Stomach (tissue), 9 donors: ENCODE measurements around the gene TPP1. TPM values are rescaled to one million over a fixed set of nuclear protein-coding genes. Genes with fewer than 3 reads are reported as not detected.

Experiments used
- DNase-seq, 2 donors: peaks; one replicate each; pipeline versions ENCODE4 v3.0.0 to v3.0.0-alpha.2; 2013 to 2019
- H3K27ac ChIP-seq, 5 donors: fragments of 200-600 bp in 4 of 5; sonication (generic) in 4 of 5; one replicate each; pipeline ENCODE4 v1.5.1; 2013 to 2019; ENCODE audit warnings: mild to moderate bottlenecking in 1 of 5, moderate library complexity in 1 of 5
- H3K27me3 ChIP-seq, 3 donors: fragments of 200-600 bp; sonication (generic); one replicate each; pipeline ENCODE4 v1.5.1; 2017 to 2019; ENCODE audit warnings: mixed run types in 1 of 3
- H3K36me3 ChIP-seq, 4 donors: fragments of 200-600 bp; sonication (generic); 1 replicate in 3 of 4; 2 replicates in 1 of 4; pipeline ENCODE4 v1.5.1; 2016 to 2019
- H3K4me1 ChIP-seq, 4 donors: fragments of 200-600 bp; sonication (generic); one replicate each; pipeline ENCODE4 v1.5.1; 2016 to 2019
- H3K4me3 ChIP-seq, 4 donors: fragments of 200-600 bp; sonication (generic) in 3 of 4; one replicate each; pipeline ENCODE4 v1.5.1; 2016 to 2019; ENCODE audit warnings: mild to moderate bottlenecking in 1 of 4
- H3K9me3 ChIP-seq, 4 donors: fragments of 200-600 bp; sonication (generic); one replicate each; pipeline ENCODE4 v1.5.1; 2016 to 2019
- CTCF ChIP-seq, 7 experiments: fragments of 450-650 bp in 4 of 7; fragments of 200-600 bp in 3 of 7; sonication (generic) in 3 of 7; IDR thresholded peaks; one replicate each; pipeline ENCODE4 v1.5.1; 2016 to 2019; ENCODE audit warnings: antibody characterized with exemption in 7 of 7, control low read depth in 2 of 7, mild to moderate bottlenecking in 1 of 7
- EP300 ChIP-seq: sonication (generic); formaldehyde crosslinking; IDR thresholded peaks from one replicate; pipeline ENCODE4 v1.6.1; 2017; ENCODE audit warnings: antibody characterized with exemption
- POLR2A ChIP-seq, 4 donors: fragments of 450-650 bp; IDR thresholded peaks; one replicate each; pipeline ENCODE4 v1.6.1; 2016; ENCODE audit warnings: antibody characterized with exemption in 4 of 4, control low read depth in 2 of 4, mild to moderate bottlenecking in 1 of 4, moderate library complexity in 1 of 4
- POLR2AphosphoS5 ChIP-seq, 3 donors: sonication (generic); formaldehyde crosslinking; IDR thresholded peaks; one replicate each; pipeline ENCODE4 v1.6.1; 2016; ENCODE audit warnings: antibody characterized with exemption in 3 of 3
- WGBS, 5 donors: extraction: QIAGEN DNeasy Blood & Tissue Kit in 3 of 5; methylation state at CpG; one replicate each; pipeline versions ENCODE4 v1.1.5 to v1.1.7; 2013 to 2018; 5-methylcytosine and 5-hydroxymethylcytosine counted together
- intact Hi-C: fragments of 100-400 bp; cut with DNase I; formaldehyde crosslinking; loops from one replicate; pipeline ENCODE4 v1.15.1; 2023; ENCODE audit warnings: low total_unique reads
- polyA plus RNA-seq, 3 donors: library from polyadenylated mRNA; stranded (reverse); fragments of 200-250 nt; gene quantifications; one replicate each; pipeline ENCODE4 v1.2.3, GENCODE V29; 2013
- total RNA-seq, 5 donors: library from RNA; depleted of rRNA; stranded (reverse); fragments of >200 nt; gene quantifications; one replicate each; pipeline versions ENCODE4 v1.1.0 to v1.2.3, GENCODE V29; 2014 to 2016
- donor health status: healthy with polysubstance abuse.
- donor health status: Bipolar disorder and iron deficiency.
- donor health status: healthy.

Gene TPP1
- total and polyA plus RNA-seq, 8 donors, result 11.9 to 213 (median 46.6) TPM

DNA sequence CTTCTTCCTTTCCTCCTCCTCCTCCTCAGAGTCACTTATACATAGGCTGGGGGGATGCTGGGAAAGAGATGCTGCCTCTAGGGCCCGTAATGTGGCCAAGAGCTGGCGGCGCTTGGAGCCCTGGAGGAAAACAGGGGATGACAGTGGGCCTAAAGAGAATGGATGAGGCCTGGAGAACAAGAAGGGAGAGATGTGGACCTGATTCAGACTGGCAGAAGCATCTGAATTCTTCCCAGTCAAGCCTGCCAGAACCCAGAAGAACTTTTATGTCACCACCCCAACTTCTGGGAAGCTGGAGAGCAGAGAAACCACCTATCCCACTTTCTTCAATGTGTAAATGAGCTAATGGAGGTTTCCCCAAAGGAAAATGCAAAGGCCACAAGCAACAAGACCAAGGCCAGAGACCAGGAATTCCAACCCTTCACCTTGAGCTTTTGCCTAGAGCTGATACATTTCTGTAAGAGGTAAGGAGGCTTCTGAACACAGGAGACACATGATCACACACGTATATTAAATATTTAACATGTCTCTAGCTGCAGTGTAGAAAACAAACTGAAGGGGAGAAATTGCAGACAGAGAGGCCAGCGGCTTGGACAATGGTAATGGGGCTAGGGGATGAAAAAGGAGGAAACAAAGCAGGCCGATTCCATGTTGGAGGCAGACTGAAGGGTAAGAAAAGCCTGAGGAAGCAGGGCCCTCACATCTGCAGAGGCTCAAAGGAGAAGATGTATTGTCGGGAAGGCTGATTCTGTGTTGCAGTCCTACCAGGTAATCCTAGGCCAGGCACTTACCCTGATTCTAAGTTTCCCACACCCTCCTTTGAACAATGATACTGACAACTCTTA lies 16.9 kb downstream of the TPP1 start:
- peaks cover 41 to 86% (median 76%) of the 10 kb centered on the region in 4 donors for H3K4me1 ChIP-seq
- WGBS, 5 donors, result 46 to 54% (median 47%) methylated on average over 7 of the region's 7 CpGs
- TF ChIP-seq POLR2AphosphoS5 (IDR thresholded peaks at IDR 0.05), result no peak
- TF ChIP-seq CTCF (IDR thresholded peaks at IDR 0.05), result no peak
- no peak for TF ChIP-seq POLR2A (IDR thresholded peaks at IDR 0.05)
- TF ChIP-seq EP300, result no peak
- no peaks in the 10 kb centered on the region for H3K27me3 ChIP-seq
- DNase-seq, result peak in 1 of 2 donors; percentile 16
- peak overlapping the region; percentile 73 to 96 (median 92) for H3K4me3 ChIP-seq
- intact Hi-C loops, result loop anchor here (10.0 kb wide), 1 partner anchor 82 kb away; the partner anchor contains the start of gene MRPL17
- H3K36me3 ChIP-seq, result peaks cover 28 to 45% (median 41%) of the 10 kb centered on the region in 4 donors
- peak overlapping the region in 3 of 5 donors; percentile 99 to 100 (median 99) for H3K27ac ChIP-seq
- no peaks in the 10 kb centered on the region for H3K9me3 ChIP-seq

- H3K4me1 ChIP-seq, result peaks cover 28 to 85% (median 69%) of the 10 kb centered on the region in 4 donors
- H3K4me3 ChIP-seq, result no peak overlapping the region
- WGBS, 5 donors, result 95 to 100% (median 97%) methylated on average over 6 to 13 of the region's 13 CpGs
- no peaks in the 10 kb centered on the region for H3K9me3 ChIP-seq
- H3K27ac ChIP-seq, result no peak overlapping the region
- peaks cover 33 to 58% (median 51%) of the 10 kb centered on the region in 4 donors for H3K36me3 ChIP-seq
- TF ChIP-seq CTCF (IDR thresholded peaks at IDR 0.05), result no peak
- no peak for TF ChIP-seq EP300
- no peak for TF ChIP-seq POLR2A (IDR thresholded peaks at IDR 0.05)
- TF ChIP-seq POLR2AphosphoS5 (IDR thresholded peaks at IDR 0.05), result no peak
- intact Hi-C loops, result loop anchor here (10.0 kb wide), 1 partner anchor 84 kb away; the partner anchor contains the start of gene MRPL17
- H3K27me3 ChIP-seq, result no peaks in the 10 kb centered on the region
- no peak for DNase-seq
These were observed 18.2 kb downstream of the TPP1 start for GRCh38 chr11:6601041-6601461.

DNA sequence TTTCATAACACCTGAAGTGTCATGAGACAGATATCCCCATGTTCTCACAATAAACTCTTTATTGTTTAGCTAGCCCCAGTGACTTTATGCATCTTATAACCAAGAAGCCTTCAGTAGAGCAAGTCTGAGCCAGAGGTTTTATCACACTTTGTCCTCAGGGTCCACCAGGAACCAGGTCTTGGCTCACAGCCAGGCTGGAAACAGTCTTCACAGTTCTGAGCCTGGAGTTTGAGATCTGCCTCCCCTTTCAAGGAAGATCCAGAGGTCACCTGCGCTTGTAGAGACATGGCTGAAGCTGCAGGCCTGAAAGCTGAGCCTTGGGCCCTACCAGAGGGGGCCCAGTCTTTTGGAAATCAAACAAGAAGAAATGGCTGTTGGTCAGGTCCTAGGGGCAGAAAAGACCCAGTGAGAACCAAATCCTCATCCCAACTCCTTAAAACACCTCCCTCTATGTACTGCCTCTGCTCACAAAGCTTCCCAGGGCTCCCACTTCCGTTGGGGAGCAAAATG lies 19.3 kb downstream of the TPP1 start:
- DNase-seq, result no peak
- Histone ChIP-seq H3K4me3 (no peak overlapping the region), H3K27me3 (no peaks in the 10 kb centered on the region), H3K27ac (no peak overlapping the region), H3K4me1 (peaks cover 17 to 82% (median 60%) of the 10 kb centered on the region in 4 donors), H3K36me3 (peaks cover 33 to 66% (median 57%) of the 10 kb centered on the region in 4 donors), H3K9me3 (no peaks in the 10 kb centered on the region)
- no peak for TF ChIP-seq POLR2AphosphoS5 (IDR thresholded peaks at IDR 0.05)
- no peak for TF ChIP-seq CTCF (IDR thresholded peaks at IDR 0.05)
- TF ChIP-seq POLR2A (IDR thresholded peaks at IDR 0.05), result no peak
- no peak for TF ChIP-seq EP300
- intact Hi-C loops, result loop anchor here (10.0 kb wide), 1 partner anchor 85 kb away; the partner anchor contains the start of gene MRPL17
- 81 to 88% (median 87%) methylated on average over 2 of the region's 2 CpGs for WGBS, 5 donors

DNA sequence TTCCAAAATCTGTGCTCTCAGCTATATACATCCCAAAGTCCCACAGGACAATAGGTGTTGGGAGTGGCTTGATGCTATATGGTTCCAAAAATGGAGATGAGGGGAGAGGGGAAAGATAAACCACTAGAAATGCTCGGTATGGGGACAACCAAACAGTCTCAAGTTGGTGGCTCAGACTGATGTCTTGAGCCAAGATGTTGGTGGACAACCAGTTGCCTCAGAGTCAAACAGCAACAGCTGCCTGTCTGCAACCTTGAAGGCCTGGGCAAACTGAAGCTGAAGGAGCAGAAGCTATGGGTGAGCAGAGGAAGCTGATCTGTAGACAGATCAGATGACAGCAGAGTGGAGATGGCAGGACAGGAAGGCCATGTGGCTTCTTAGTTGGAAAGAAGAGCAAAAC lies 19.8 kb downstream of the TPP1 start:
- H3K27me3 ChIP-seq, result no peaks in the 10 kb centered on the region
- intact Hi-C loops, result no loop called here
- TF ChIP-seq POLR2A (IDR thresholded peaks at IDR 0.05) (no peak), CTCF (IDR thresholded peaks at IDR 0.05) (no peak)
- H3K9me3 ChIP-seq, result no peaks in the 10 kb centered on the region
- 67 to 88% (median 76%) methylated on average over 1 of the region's 1 CpG for WGBS, 5 donors
- no peak overlapping the region for H3K4me3 ChIP-seq
- peaks cover 33 to 70% (median 61%) of the 10 kb centered on the region in 4 donors for H3K36me3 ChIP-seq
- H3K27ac ChIP-seq, result peak overlapping the region in 1 of 5 donors; percentile 75
- DNase-seq, result no peak
- H3K4me1 ChIP-seq, result peaks cover 13 to 79% (median 56%) of the 10 kb centered on the region in 4 donors
